Measurements from ENCODE around the gene SSUH2.
"Not testable (repeated sequence)": the region's sequence is repeated elsewhere in the genome, so short reads cannot be mapped to it uniquely, and the experiment has no call there.

SSUH2 gene

GRCh38 chr3:8682850-8683574 lies 38.4 kb upstream of the SSUH2 start:
- CTCF ChIA-PET; H3K27ac ChIP-seq (ENCODE audit: extremely low read depth, low read depth, low read length); H3K4me3 ChIP-seq (ENCODE audit: low read depth, low read length); H3K4me1 ChIP-seq (ENCODE audit: control insufficient read depth, insufficient read depth, low read length); POLR2A ChIA-PET; H3K9me3 ChIP-seq (ENCODE audit: control insufficient read depth, insufficient read depth, low read depth, low read length); H3K36me3 ChIP-seq (ENCODE audit: control insufficient read depth in 2 of 2, insufficient read depth in 1 of 2, low read length in 2 of 2): not testable (repeated sequence)
- peak; percentile 27 for TF ChIP-seq ZNF654 (tag by site-specific recombination; IDR thresholded peaks at IDR 0.05; ENCODE audit: low read depth)

DNA sequence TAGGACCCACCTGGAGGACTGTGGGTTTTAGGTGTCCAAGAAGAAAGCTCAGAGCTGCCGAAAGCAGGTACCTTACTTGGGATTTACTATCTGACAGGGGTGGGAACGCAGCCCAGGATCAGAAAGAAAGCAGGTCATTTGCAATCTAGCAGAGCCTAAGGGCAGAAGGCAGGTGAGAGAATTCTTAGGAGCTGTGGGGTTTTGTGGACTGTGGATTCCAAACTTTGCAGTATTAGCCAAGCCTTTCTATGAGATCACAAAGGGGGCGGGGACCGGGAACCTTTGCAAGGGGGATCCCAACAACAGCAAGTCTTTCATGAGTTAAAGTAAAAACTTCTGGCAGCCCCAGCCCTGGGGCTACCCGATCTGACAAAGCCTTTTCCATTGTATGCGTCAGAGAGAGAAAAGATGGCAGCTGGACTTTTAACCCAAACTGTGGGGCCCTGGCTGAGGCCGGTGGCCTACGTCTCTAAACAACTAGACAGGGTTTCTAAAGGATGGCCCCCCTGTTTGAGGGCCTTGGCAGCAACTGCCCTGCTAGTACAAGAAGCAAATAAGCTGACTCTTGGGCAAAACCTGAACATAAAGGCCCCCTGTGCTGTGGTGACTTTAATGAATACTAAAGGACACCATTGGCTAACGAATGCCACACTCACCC lies 37.4 kb upstream of the SSUH2 start:
- CTCF ChIA-PET; H3K36me3 ChIP-seq (ENCODE audit: control insufficient read depth in 2 of 2, insufficient read depth in 1 of 2, low read length in 2 of 2); H3K9me3 ChIP-seq (ENCODE audit: control insufficient read depth, insufficient read depth, low read depth, low read length); POLR2A ChIA-PET; H3K27ac ChIP-seq (ENCODE audit: extremely low read depth, low read depth, low read length); H3K4me3 ChIP-seq (ENCODE audit: low read depth, low read length); H3K4me1 ChIP-seq (ENCODE audit: control insufficient read depth, insufficient read depth, low read length): not testable (repeated sequence)

DNA sequence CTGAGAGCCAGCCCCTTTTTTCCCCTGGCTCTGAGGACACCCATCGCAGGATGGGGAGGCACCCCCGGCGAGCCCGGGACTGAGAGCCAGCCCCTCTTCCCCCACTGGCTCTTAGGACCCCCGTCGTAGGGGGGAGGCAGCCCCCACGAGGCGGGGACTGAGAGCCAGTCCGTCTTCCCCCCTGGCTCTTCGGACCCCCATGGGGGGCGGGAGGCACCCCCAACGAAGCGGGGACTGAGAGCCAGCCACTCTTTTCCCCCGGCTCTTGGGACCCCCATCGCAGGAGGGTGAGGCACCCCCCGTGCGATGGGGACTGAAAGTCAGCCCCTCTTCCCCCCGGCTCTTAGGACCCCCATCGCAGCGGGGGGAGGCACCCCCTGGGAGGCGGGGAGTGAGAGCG lies 36.8 kb upstream of the SSUH2 start:
- CTCF ChIA-PET: no interaction called here
- POLR2A ChIA-PET: no interaction called here
- Histone ChIP-seq H3K27ac (ENCODE audit: extremely low read depth, low read depth, low read length) (no peak overlapping the region), H3K36me3 (ENCODE audit: control insufficient read depth in 2 of 2, insufficient read depth in 1 of 2, low read length in 2 of 2) (no peaks in the 10 kb centered on the region), H3K4me3 (ENCODE audit: low read depth, low read length) (no peak overlapping the region), H3K4me1 (ENCODE audit: control insufficient read depth, insufficient read depth, low read length) (no peaks in the 10 kb centered on the region), H3K9me3 (ENCODE audit: control insufficient read depth, insufficient read depth, low read depth, low read length) (no peaks in the 10 kb centered on the region)
- peak; percentile 63 for TF ChIP-seq GLIS2 (tag by site-specific recombination; IDR thresholded peaks at IDR 0.05)
- no peak for TF ChIP-seq PRDM2 (tag by site-specific recombination; IDR thresholded peaks at IDR 0.05; ENCODE audit: borderline replicate concordance)

GRCh38 chr3:8679817-8680553 lies 35.4 kb upstream of the SSUH2 start:
- POLR2A ChIA-PET; H3K36me3 ChIP-seq (ENCODE audit: control insufficient read depth in 2 of 2, insufficient read depth in 1 of 2, low read length in 2 of 2); H3K27ac ChIP-seq (ENCODE audit: extremely low read depth, low read depth, low read length); H3K9me3 ChIP-seq (ENCODE audit: control insufficient read depth, insufficient read depth, low read depth, low read length); H3K4me3 ChIP-seq (ENCODE audit: low read depth, low read length); H3K4me1 ChIP-seq (ENCODE audit: control insufficient read depth, insufficient read depth, low read length): not testable (repeated sequence)
- CTCF ChIA-PET: interaction anchor here (0.6 to 1.4 kb wide), 2 partner anchors 16 to 84 kb away, joined by 4 to 7 read pairs; no protein-coding TSS in a partner anchor

DNA sequence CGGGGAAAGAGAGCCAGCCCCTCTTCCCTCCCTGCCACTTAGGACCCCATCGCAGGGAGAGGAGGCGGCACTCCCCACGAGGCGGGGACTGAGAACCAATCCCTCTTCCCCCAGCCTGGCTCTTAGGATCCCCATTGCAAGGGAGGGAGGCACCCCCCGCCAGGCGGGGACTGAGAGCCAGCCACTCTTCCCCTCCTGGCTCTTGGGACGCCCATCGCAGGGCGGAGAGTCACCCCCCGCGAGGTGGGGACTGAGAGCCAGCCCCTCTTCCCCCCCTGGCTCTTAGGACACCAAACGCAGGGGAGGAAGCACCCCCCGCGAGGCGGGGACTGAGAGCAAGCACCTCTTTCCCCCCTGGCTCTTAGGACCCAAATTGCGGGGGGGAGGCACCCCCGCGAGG lies 34.2 kb upstream of the SSUH2 start:
- Histone ChIP-seq H3K4me3 (ENCODE audit: low read depth, low read length) (no peak overlapping the region), H3K9me3 (ENCODE audit: control insufficient read depth, insufficient read depth, low read depth, low read length) (no peaks in the 10 kb centered on the region), H3K36me3 (ENCODE audit: control insufficient read depth in 2 of 2, insufficient read depth in 1 of 2, low read length in 2 of 2) (no peaks in the 10 kb centered on the region), H3K4me1 (ENCODE audit: control insufficient read depth, insufficient read depth, low read length) (no peaks in the 10 kb centered on the region), H3K27ac (ENCODE audit: extremely low read depth, low read depth, low read length) (no peak overlapping the region)
- CTCF ChIA-PET: no interaction called here
- POLR2A ChIA-PET: no interaction called here
- TF ChIP-seq ZNF768 (tag by site-specific recombination; IDR thresholded peaks at IDR 0.05) (no peak), ZNF600 (tag by site-specific recombination; IDR thresholded peaks at IDR 0.05) (no peak), ZNF155 (tag by site-specific recombination; IDR thresholded peaks at IDR 0.05) (no peak), KLF8 (tag by site-specific recombination; IDR thresholded peaks at IDR 0.05) (no peak), ZNF48 (tag by site-specific recombination; IDR thresholded peaks at IDR 0.05) (no peak), ZXDB (tag by site-specific recombination; IDR thresholded peaks at IDR 0.05) (no peak)

- H3K4me3 ChIP-seq (ENCODE audit: low read depth, low read length); H3K9me3 ChIP-seq (ENCODE audit: control insufficient read depth, insufficient read depth, low read depth, low read length); CTCF ChIA-PET; H3K4me1 ChIP-seq (ENCODE audit: control insufficient read depth, insufficient read depth, low read length); POLR2A ChIA-PET; H3K27ac ChIP-seq (ENCODE audit: extremely low read depth, low read depth, low read length); H3K36me3 ChIP-seq (ENCODE audit: control insufficient read depth in 2 of 2, insufficient read depth in 1 of 2, low read length in 2 of 2): not testable (repeated sequence)
Measured at GRCh38 chr3:8677258-8677657, 32.7 kb upstream of the SSUH2 start.

- CTCF ChIA-PET: not testable (repeated sequence)
Measured at GRCh38 chr3:8675591-8675990, 31.0 kb upstream of the SSUH2 start.

More at GRCh38 chr3:8675591-8675990, 31.0 kb upstream of the SSUH2 start:
- H3K4me1 ChIP-seq (ENCODE audit: control insufficient read depth, insufficient read depth, low read length); POLR2A ChIA-PET; H3K9me3 ChIP-seq (ENCODE audit: control insufficient read depth, insufficient read depth, low read depth, low read length); H3K4me3 ChIP-seq (ENCODE audit: low read depth, low read length); H3K36me3 ChIP-seq (ENCODE audit: control insufficient read depth in 2 of 2, insufficient read depth in 1 of 2, low read length in 2 of 2); H3K27ac ChIP-seq (ENCODE audit: extremely low read depth, low read depth, low read length): not testable (repeated sequence)

Measured in HEK293 (cell line).